ENCODE measurements around the gene NEAT1. TPM values are rescaled to one million over a fixed set of nuclear protein-coding genes. Genes with fewer than 3 reads are reported as not detected.

The NEAT1 gene
- polyA plus RNA-seq, 3 donors, result 0.90 to 293 (median 1.3) TPM

DNA sequence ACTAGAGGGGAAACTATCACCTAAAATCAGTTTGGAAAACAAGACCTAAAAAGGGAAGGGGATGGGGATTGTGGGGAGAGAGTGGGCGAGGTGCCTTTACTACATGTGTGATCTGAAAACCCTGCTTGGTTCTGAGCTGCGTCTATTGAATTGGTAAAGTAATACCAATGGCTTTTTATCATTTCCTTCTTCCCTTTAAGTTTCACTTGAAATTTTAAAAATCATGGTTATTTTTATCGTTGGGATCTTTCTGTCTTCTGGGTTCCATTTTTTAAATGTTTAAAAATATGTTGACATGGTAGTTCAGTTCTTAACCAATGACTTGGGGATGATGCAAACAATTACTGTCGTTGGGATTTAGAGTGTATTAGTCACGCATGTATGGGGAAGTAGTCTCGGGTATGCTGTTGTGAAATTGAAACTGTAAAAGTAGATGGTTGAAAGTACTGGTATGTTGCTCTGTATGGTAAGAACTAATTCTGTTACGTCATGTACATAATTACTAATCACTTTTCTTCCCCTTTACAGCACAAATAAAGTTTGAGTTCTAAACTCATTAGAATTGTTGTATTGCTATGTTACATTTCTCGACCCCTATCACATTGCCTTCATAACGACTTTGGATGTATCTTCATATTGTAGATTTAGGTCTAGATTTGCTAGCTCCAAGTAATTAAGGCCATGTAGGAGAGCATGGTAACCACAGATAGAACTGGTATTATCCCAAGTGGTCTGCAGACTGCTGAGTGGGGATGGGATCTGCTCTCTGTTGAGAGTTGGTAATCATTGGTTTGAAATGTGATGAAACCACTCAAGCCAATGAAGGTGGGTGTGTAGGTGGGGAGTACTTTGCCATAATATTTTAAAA, 3.6 kb downstream of the NEAT1 start:
- Histone ChIP-seq H3K36me3 (replicated peaks in 1 of 2; ENCODE audit: control insufficient read depth in 1 of 2, insufficient read depth in 2 of 2, low read length in 2 of 2) (peaks cover 14 to 49% of the 10 kb centered on the region in 2 donors), H3K4me3 (replicated peaks in 1 of 3; ENCODE audit: low read depth in 2 of 3, low read length in 3 of 3) (peak overlapping the region; percentile 86 to 100 (median 96)), H2AFZ (ENCODE audit: insufficient read depth, low read depth, low read length, poor library complexity, severe bottlenecking) (no peak overlapping the region), H3K9ac (ENCODE audit: insufficient read depth, low read length, poor library complexity, severe bottlenecking) (peak overlapping the region; percentile 100), H3K27me3 (ENCODE audit: control insufficient read depth in 2 of 2, insufficient read depth in 2 of 2, low read length in 2 of 2) (no peaks in the 10 kb centered on the region), H4K20me1 (ENCODE audit: insufficient read depth, low read length) (peaks cover 86% of the 10 kb centered on the region), H3K4me1 (ENCODE audit: control insufficient read depth in 1 of 2, insufficient read depth in 2 of 2, low read length in 2 of 2) (peaks cover 46 to 57% of the 10 kb centered on the region in 2 donors), H3K79me2 (ENCODE audit: insufficient read depth, low read length) (peaks cover 98% of the 10 kb centered on the region), H3K9me3 (replicated peaks in 1 of 2; ENCODE audit: control insufficient read depth in 1 of 2, insufficient read depth in 1 of 2, low read length in 2 of 2) (no peaks in the 10 kb centered on the region), H3K27ac (ENCODE audit: low read depth in 1 of 2, low read length in 2 of 2) (peak overlapping the region; percentile 96 to 100), H3K4me2 (replicated peaks; ENCODE audit: extremely low read depth, low read length, poor library complexity, severe bottlenecking) (peak overlapping the region; percentile 85)
- TF ChIP-seq, protein P1, sequence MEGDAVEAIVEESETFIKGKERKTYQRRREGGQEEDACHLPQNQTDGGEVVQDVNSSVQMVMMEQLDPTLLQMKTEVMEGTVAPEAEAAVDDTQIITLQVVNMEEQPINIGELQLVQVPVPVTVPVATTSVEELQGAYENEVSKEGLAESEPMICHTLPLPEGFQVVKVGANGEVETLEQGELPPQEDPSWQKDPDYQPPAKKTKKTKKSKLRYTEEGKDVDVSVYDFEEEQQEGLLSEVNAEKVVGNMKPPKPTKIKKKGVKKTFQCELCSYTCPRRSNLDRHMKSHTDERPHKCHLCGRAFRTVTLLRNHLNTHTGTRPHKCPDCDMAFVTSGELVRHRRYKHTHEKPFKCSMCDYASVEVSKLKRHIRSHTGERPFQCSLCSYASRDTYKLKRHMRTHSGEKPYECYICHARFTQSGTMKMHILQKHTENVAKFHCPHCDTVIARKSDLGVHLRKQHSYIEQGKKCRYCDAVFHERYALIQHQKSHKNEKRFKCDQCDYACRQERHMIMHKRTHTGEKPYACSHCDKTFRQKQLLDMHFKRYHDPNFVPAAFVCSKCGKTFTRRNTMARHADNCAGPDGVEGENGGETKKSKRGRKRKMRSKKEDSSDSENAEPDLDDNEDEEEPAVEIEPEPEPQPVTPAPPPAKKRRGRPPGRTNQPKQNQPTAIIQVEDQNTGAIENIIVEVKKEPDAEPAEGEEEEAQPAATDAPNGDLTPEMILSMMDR (IDR thresholded peaks at IDR 0.05), result no peak
- intact Hi-C loops (cut with micrococcal nuclease), result loop anchor here in 1 of 2 donors (1.0 kb wide), 1 partner anchor 9 kb away; no protein-coding TSS in a partner anchor
- WGBS (ENCODE audit: insufficient coverage), result 0% methylated on average over 1 of the region's 9 CpGs
- Mint-ChIP-seq H3K27me3 (ENCODE audit: low read depth in 3 of 3) (peaks cover 0 to 30% (median 17%) of the 10 kb centered on the region in 3 donors), H3K36me3 (peaks cover 63 to 69% of the 10 kb centered on the region in 2 donors), H3K27ac (peak overlapping the region; percentile 99 to 100 (median 100)), H3K4me1 (peaks cover 42% of the 10 kb centered on the region), H3K4me3 (peak overlapping the region; percentile 99 to 100), H3K9me3 (peaks cover 6 to 23% (median 18%) of the 10 kb centered on the region in 7 donors)
- DNase-seq, result peak; percentile 89 to 98 (median 98)

DNA sequence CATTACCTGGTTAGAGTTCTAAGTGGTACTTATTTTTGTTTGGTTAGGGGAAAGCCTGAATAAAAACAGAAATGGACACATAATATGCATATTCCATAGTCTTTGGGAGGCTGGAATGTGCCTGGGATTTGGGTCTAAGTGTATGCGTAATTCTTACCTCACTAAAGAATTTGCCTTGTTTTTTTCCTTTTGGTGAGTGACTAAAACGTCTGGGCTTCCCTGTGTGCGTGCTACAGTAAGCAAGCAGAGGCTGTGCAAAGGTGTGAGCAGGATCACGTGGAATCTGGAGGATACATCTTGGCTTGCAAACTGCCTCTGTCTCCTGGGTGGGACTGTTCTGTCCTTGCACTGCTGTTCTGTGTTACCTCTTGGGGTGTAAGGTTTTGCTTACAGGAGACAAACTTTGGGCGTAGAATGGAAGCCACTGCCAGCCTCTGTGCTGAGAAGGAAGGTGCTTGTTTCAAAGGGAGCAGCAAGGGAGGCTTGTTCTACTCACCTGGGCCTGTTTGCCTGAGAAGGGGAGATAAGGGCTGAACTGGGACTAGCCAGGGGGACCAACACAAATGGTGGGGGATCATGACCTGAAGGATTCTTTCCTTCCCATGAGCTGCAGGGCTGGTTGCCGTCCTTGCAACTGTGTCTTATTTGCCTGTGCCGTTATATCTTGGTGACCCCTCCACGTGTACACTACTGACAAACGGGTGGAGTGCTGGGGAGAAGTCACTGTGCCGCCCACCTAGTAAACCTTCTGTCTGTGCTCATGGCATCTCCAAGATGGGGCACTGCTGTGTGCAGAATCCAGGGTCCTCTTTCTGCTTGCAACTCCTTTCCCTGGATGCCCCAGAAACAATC, 4.5 kb downstream of the NEAT1 start:
- Mint-ChIP-seq H3K36me3 (peaks cover 67 to 76% of the 10 kb centered on the region in 2 donors), H3K4me3 (peak overlapping the region; percentile 99 to 100), H3K4me1 (peaks cover 50% of the 10 kb centered on the region), H3K27me3 (ENCODE audit: low read depth in 3 of 3) (peaks cover 0 to 27% (median 17%) of the 10 kb centered on the region in 3 donors), H3K27ac (peak overlapping the region; percentile 99 to 100 (median 100)), H3K9me3 (peaks cover 6 to 23% (median 18%) of the 10 kb centered on the region in 7 donors)
- Histone ChIP-seq H3K27me3 (ENCODE audit: control insufficient read depth in 2 of 2, insufficient read depth in 2 of 2, low read length in 2 of 2) (no peaks in the 10 kb centered on the region), H3K79me2 (ENCODE audit: insufficient read depth, low read length) (peaks cover 99% of the 10 kb centered on the region), H3K4me3 (replicated peaks in 1 of 3; ENCODE audit: low read depth in 2 of 3, low read length in 3 of 3) (peak overlapping the region; percentile 86 to 100 (median 96)), H3K36me3 (replicated peaks in 1 of 2; ENCODE audit: control insufficient read depth in 1 of 2, insufficient read depth in 2 of 2, low read length in 2 of 2) (peaks cover 14 to 57% of the 10 kb centered on the region in 2 donors), H3K27ac (ENCODE audit: low read depth in 1 of 2, low read length in 2 of 2) (peak overlapping the region; percentile 72 to 100), H3K4me2 (replicated peaks; ENCODE audit: extremely low read depth, low read length, poor library complexity, severe bottlenecking) (peak overlapping the region; percentile 85), H3K9me3 (replicated peaks in 1 of 2; ENCODE audit: control insufficient read depth in 1 of 2, insufficient read depth in 1 of 2, low read length in 2 of 2) (no peaks in the 10 kb centered on the region), H3K9ac (ENCODE audit: insufficient read depth, low read length, poor library complexity, severe bottlenecking) (peak overlapping the region; percentile 100), H4K20me1 (ENCODE audit: insufficient read depth, low read length) (peaks cover 95% of the 10 kb centered on the region), H2AFZ (ENCODE audit: insufficient read depth, low read depth, low read length, poor library complexity, severe bottlenecking) (no peak overlapping the region), H3K4me1 (ENCODE audit: control insufficient read depth in 1 of 2, insufficient read depth in 2 of 2, low read length in 2 of 2) (peaks cover 46 to 59% of the 10 kb centered on the region in 2 donors)
- peak in 1 of 3 donors; percentile 44 for DNase-seq
- intact Hi-C loops (cut with micrococcal nuclease), result no loop called here
- WGBS (ENCODE audit: insufficient coverage), result 30% methylated on average over 9 of the region's 10 CpGs
- TF ChIP-seq, protein P1 (IDR thresholded peaks at IDR 0.05), result no peak

Data from CD14-positive monocyte (primary cell).